Right ventricle myocardium inferior (tissue), 1 donor: Measurements from ENCODE around the gene RYR2. TPM values are rescaled to one million over a fixed set of nuclear protein-coding genes. Genes with fewer than 3 reads are reported as not detected.

Source experiments
- ATAC-seq: fragments of 200-7000 bp; cut with Tn5 transposase; one replicate; pipeline ENCODE4 v1.9.1; 2020; ENCODE audit warnings: mild to moderate bottlenecking, moderate library complexity
- DNase-seq: peaks from one replicate; pipeline ENCODE4 v3.0.0; 2021; ENCODE audit errors: missing footprints
- intact Hi-C: fragments of 100-400 bp; cut with DNase I; formaldehyde crosslinking; loops from one replicate; pipeline ENCODE4 v1.11.0; 2022
- total RNA-seq: library from RNA; stranded (reverse); fragmentation: NEBNext Ultra II Directional; extraction: Animal tissue kit (Norgen Biotek cat#: 25700); gene quantifications from one replicate; pipeline ENCODE4 v1.2.1, GENCODE V29; 2021
- donor health status: DM: no; HTN: yes; CAD: no; lungs with severe emphysema.

RYR2 gene
- total RNA-seq, 1 donor from 2014 or later, result 694 TPM

DNA sequence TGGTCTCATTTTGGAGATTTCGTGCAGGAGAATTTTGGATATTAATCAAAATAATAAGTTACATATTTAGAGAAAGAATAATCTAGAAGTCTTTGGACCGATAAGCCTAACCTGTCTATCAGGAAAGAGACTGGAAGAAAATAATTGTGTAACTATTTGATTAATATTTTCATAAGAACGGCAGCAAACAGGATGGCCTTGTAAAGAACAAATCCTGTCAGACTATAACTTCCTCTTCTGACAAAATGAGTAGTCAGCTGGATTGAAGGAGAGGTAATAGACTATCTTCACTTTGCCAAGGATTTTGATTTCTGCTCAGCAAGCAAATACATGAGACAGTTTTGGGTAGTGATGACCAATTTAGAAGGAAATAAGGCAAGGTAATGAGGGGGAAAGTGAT lies 12.7 kb upstream of the RYR2 start:
- DNase-seq (no peak), ATAC-seq (no peak)
- intact Hi-C loops, result no loop called here

DNA sequence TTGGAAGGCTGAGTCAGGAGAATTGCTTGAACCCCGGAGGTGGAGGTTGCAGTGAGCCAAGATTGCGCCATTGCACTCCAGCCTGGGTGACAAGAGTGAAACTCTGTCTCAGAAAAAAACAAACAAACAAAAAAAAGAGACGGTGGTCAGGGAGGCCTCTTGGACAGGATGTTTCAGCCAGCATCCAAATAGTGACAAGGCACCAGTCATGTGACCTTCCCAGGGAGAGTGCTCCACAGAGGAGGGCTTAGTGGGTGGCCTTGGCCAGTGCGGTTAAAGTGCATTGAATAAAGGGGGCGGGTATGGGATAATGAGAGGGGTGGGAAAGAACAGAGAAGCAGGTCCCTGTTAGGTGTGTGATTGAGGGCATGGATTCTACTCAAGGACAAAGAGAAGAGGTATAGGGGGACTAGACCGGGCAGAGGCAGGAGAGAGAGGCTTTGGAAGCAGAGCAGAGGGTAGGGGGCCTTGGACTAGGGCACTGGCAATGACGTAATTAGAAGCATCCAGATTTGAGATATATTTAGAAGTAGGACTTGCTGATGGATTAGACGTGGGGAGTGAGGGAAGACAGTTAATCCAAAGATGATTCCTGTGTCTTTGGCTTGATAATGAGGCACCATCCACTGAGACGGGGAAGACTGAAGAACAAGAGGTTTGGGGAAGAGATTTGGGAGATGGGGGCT lies 12.0 kb upstream of the RYR2 start:
- intact Hi-C loops, result no loop called here
- DNase-seq (no peak), ATAC-seq (no peak)

DNA sequence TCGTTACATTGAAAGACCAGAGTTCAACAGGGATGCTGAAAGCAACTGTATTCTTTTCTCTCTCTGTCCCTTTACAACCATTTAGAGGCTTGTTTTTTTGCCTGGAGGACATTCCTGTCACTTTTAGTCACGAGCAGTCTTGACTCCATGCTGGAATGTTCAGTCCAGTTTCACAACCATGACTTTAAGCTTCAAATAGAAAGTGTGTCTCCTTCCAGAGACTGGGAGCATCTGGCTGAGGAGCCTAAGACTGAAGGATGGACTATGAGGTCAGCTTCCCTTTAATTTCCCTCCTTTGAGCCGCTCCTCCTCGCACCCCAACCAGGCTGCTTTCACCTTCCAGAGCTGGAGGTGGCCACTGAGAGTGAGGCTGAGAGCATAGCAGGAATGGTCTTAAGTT lies 10.5 kb upstream of the RYR2 start:
- peak; percentile 70 for ATAC-seq
- DNase-seq, result no peak

GRCh38 chr1:237032029-237032428 lies 10.0 kb upstream of the RYR2 start:
- ATAC-seq (peak; percentile 9), DNase-seq (no peak)
- intact Hi-C loops, result no loop called here

More for the DNA sequence above, 10.5 kb upstream of the RYR2 start:
- intact Hi-C loops, result no loop called here

- no peak for ATAC-seq
- DNase-seq, result no peak
- intact Hi-C loops, result no loop called here
Measured at GRCh38 chr1:237033061-237033460, 8.9 kb upstream of the RYR2 start.

DNA sequence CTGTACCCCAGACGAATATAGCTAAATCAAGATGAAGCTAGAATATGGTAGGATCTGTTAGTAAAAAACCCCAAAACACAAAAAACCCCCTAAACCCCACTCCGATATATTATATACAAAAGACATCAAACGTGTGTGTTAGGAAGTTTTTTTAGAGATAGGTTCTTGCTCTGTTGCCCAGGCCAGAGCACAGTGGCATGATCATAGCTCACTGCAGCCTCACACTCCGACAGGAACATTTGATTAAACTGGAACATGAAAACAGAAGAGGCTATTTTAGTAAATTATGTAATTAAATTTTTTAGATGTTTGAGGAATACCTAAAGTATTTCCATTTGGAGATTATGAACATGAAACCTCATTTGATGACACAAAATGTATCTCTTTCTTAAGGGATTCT lies 8.2 kb upstream of the RYR2 start:
- DNase-seq (no peak), ATAC-seq (no peak)
- intact Hi-C loops, result no loop called here

GRCh38 chr1:237035759-237036158 lies 6.2 kb upstream of the RYR2 start:
- ATAC-seq, result no peak
- intact Hi-C loops, result no loop called here
- DNase-seq, result no peak

- intact Hi-C loops, result no loop called here
- no peak for ATAC-seq
- no peak for DNase-seq
Measured at GRCh38 chr1:237038211-237038610, 3.8 kb upstream of the RYR2 start.

- ATAC-seq (no peak), DNase-seq (no peak)
- intact Hi-C loops, result loop anchor here (10.0 kb wide), 2 partner anchors 146 to 246 kb away; partner anchors contain the start of gene MTR
Measured at GRCh38 chr1:237040823-237041222, 1.2 kb upstream of the RYR2 start.

GRCh38 chr1:237041461-237041794 lies 556 bp upstream of the RYR2 start:
- ATAC-seq, result no peak
- intact Hi-C loops, result loop anchor here (10.0 kb wide), 2 partner anchors 147 to 247 kb away; partner anchors contain the start of gene MTR

DNA sequence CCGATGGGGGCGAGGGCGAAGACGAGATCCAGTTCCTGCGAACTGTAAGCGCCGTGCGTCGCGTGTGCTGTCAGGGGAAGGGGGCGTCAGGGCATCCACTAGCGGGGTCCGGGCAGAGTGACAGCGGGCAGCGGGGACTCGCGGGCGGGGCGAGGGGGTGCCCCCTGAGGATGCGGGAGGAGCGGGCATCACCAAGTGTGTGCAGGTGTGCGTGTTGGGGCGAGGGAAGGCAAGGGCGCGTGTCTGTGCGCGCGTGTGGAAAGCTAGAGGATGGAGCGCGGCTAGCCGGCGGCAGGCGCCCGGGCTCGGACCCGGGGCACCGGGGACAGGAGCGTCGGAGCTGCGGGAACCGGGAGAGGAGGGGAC lies 525 bp downstream of the RYR2 start:
- DNase-seq (no peak), ATAC-seq (no peak)

More at GRCh38 chr1:237041461-237041794, 556 bp upstream of the RYR2 start:
- DNase-seq, result no peak

GRCh38 chr1:237042892-237043576 lies 1.1 kb downstream of the RYR2 start:
- ATAC-seq (peak; percentile 67), DNase-seq (peak; percentile 71)
- intact Hi-C loops, result loop anchor here (10.0 kb wide), 2 partner anchors 148 to 248 kb away; partner anchors contain the start of gene MTR

More for the DNA sequence above, 525 bp downstream of the RYR2 start:
- intact Hi-C loops, result loop anchor here (10.0 kb wide), 2 partner anchors 148 to 248 kb away; partner anchors contain the start of gene MTR

DNA sequence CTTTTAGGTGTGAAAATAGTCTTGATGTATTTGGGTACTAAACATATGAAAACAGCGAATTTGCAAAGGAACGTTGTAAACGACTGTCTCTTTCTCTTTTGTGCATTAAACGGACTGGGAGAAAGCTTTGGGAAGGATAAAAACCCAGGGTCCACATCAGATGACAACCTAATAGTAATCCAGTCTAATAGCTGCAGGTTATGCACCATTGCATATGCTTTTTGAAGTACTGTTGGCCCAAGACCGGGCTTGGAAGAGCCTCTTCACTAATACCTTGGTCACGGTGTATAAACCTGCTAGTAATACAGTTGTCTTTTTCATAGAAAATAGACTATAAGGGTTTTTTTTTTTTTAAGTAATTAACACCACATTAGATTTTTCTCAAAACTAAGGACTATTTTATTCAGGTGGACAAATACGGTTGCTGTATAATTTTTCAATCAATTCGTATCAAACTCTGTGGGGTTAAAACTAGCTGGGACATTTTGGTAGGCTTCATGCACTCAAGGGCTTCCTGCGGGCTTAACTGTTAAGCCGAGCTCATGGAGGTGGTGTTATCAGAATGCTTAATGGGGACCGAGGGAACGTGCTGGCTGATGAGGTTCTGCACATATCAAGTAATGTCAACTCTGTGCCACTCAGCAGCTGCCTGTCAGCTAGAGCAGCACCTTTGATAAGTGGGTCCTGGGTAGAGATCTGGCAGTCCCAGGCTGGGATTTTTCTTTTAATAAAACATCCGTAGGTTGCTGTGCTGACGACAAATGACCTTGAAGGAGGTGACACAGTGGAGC lies 2.1 kb downstream of the RYR2 start:
- ATAC-seq (peak; percentile 77), DNase-seq (no peak)
- intact Hi-C loops, result loop anchor here (1.0 to 10.0 kb wide), 3 partner anchors 47 to 249 kb away; partner anchors contain the start of gene MTR

GRCh38 chr1:237045278-237046016 lies 3.5 kb downstream of the RYR2 start:
- no peak for ATAC-seq
- intact Hi-C loops, result loop anchor here (10.0 kb wide), 2 partner anchors 151 to 251 kb away; partner anchors contain the start of gene MTR
- DNase-seq, result no peak

DNA sequence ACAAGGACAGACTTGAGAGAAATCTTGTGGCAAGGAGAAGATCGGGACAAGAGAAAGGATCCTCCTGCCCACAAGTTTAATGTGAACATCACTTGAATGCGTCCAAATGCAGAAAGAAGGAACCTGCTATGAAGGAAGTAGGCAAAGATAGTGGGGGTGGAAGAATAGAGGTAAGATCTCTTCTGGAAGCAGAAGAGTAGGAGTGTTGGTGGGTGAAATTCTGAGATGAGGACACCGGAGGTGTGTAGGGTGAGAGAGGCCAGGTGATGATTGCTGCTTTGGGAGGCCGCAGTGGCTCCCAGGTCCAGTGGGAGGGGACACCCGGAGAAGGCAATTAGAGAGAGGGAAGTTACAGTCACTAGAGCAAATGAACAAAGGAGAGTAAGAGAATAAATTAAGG lies 6.8 kb downstream of the RYR2 start:
- intact Hi-C loops, result loop anchor here (10.0 kb wide), 2 partner anchors 154 to 254 kb away; partner anchors contain the start of gene MTR
- DNase-seq (no peak), ATAC-seq (no peak)

DNA sequence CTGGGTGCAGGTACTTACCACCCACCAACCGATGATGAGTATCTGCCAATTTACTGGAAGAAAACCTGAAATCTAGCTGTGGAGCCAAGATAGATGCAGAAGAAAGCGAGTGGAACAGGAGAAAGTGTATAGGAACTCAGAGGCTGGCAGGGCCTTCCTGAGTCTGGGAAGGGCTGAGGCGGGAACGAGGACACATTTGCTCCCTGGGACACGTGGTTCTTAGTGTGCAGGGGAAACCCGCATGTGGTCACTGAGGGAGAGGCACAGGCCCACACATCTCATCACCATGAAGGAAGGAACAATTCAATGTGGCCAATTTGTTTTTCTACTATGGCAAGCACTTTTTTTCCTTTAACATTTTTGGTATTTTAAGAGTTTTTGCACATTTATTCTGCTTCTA lies 8.2 kb downstream of the RYR2 start:
- ATAC-seq (no peak), DNase-seq (no peak)
- intact Hi-C loops, result no loop called here

GRCh38 chr1:237050915-237051314 lies 8.9 kb downstream of the RYR2 start:
- ATAC-seq, result no peak
- intact Hi-C loops, result no loop called here
- no peak for DNase-seq

DNA sequence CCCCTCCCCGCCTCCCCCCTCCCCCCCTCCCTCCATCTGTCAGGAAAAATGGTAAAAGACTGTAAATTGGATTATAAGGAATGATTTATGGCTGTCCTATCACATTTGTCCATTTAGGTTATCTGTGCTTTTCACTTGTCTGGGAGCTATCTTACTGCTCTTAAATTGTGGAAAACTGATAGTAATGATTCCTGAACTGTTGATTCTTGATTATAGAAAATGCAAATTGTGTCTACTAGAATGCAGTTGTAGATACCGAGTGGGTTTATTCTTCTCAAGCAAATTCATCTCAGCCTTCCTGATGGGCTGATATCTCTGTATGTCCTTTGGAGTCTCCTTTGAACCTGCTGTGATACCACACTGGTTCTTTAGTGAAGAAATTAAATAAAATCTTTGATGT lies 12.3 kb downstream of the RYR2 start:
- no peak for ATAC-seq
- no peak for DNase-seq
- intact Hi-C loops, result no loop called here

DNA sequence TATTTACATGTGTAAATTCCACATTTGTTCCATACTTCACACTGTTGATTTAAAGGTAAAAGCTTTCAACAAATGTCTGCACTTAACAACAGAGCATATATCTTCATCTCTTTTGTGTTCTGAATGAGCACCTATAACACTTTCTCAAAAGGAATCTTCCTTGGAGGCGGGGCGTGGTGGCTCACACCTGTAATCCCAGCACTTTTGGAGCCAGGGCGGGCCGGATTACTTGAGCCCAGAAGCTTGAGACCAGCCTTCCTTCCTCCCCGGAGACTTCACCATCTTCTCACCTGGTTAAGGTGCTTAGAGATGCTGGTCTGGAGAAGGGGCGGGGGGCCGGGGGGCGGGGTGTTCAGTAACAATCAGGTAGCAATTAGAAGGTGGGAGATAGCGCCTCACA lies 16.5 kb downstream of the RYR2 start:
- no peak for ATAC-seq
- intact Hi-C loops, result no loop called here
- no peak for DNase-seq
